ENCODE measurements around the gene ZYX. TPM values are rescaled to one million over a fixed set of nuclear protein-coding genes. Genes with fewer than 3 reads are reported as not detected.

ZYX gene
- total RNA-seq, 1 experiment from 2014 or later = 237 TPM

DNA sequence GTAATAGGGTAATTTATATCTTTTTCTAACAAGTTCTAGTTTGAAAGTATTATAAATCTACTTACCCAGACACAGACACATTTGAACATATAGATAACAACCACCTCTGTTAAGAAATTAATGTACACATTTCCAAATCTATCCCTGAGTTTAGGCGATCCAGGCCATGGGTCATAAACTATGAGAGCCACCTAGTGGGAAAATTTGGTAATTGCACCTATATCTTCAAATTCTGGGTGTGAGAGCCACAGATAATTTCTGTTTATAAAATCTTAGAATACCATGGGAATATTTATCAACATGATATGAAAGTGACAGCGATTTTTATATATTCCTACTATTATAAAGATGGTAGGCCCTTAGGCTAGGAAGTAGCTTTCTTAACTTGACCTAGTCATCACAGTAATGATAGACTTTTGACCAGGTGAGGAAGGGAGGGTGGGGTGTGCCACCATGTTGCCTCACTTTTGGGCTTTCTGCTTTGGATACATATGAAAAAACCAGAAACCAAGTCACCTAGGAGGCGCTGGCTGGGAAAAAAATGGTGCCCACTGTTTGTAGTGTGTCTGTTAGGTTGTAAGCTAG is 35.5 kb downstream of the ZYX start:
- Histone ChIP-seq H2BK12ac (ENCODE audit: insufficient read length, low read depth, low read length) (no peak overlapping the region), H3K79me1 (ENCODE audit: insufficient read depth, low read depth, low read length, poor library complexity, severe bottlenecking) (no peaks in the 10 kb centered on the region), H3K4ac (ENCODE audit: low read depth, low read length) (no peak overlapping the region), H4K5ac (ENCODE audit: insufficient read length, low read depth, low read length) (no peak overlapping the region), H2AK5ac (ENCODE audit: insufficient read length, low read length) (no peak overlapping the region), H2BK5ac (ENCODE audit: insufficient read length, low read length) (no peak overlapping the region), H4K91ac (ENCODE audit: insufficient read length, low read depth, low read length) (no peak overlapping the region), H3K14ac (ENCODE audit: insufficient read depth, low read length) (no peak overlapping the region), H3K79me2 (ENCODE audit: insufficient read depth, low read length) (no peaks in the 10 kb centered on the region), H3K18ac (ENCODE audit: insufficient read length, low read depth, low read length) (no peak overlapping the region), H3K23me2 (ENCODE audit: insufficient read length, low read depth, low read length, poor library complexity, severe bottlenecking) (no peaks in the 10 kb centered on the region), H3T11ph (ENCODE audit: low read length) (no peak overlapping the region), H3K4me2 (ENCODE audit: insufficient read depth, insufficient read length, low read length) (no peak overlapping the region), H3K27ac (ENCODE audit: insufficient read length, low read depth, low read length) (no peak overlapping the region), H4K8ac (replicated peaks; ENCODE audit: insufficient read length, low read depth, low read length) (no peak overlapping the region), H2BK120ac (ENCODE audit: low read depth, low read length, poor library complexity, severe bottlenecking) (no peak overlapping the region), H3K27me3 (ENCODE audit: insufficient read depth, low read length) (no peaks in the 10 kb centered on the region), H2AFZ (ENCODE audit: low read length) (no peak overlapping the region), H4K20me1 (ENCODE audit: control insufficient read depth, insufficient read depth, insufficient read length) (no peaks in the 10 kb centered on the region), H3K9me3 (ENCODE audit: control insufficient read depth, low read depth, low read length) (no peaks in the 10 kb centered on the region), H3K23ac (ENCODE audit: insufficient read length, low read depth, low read length) (no peak overlapping the region), H3K56ac (ENCODE audit: insufficient read length, low read depth, low read length) (no peak overlapping the region), H2BK15ac (ENCODE audit: low read depth, low read length) (no peak overlapping the region), H3K9ac (ENCODE audit: extremely low read depth, insufficient read length, low read length) (no peak overlapping the region), H2BK20ac (ENCODE audit: low read depth, low read length, poor library complexity, severe bottlenecking) (no peak overlapping the region), H3K4me1 (ENCODE audit: insufficient read depth, low read length) (peaks cover 14% of the 10 kb centered on the region)
- Mint-ChIP-seq H3K4me1 (peaks cover 47 to 51% of the 10 kb centered on the region in 2 experiments), H3K27me3 (ENCODE audit: low read depth) (no peaks in the 10 kb centered on the region; the same call in 1 of the 2 replicates), H3K4me3 (no peak overlapping the region), H3K27ac (no peak overlapping the region), H3K36me3 (ENCODE audit: insufficient read depth in 1 of 3, low read depth in 3 of 3) (peaks cover 10 to 21% (median 17%) of the 10 kb centered on the region in 3 experiments), H3K9me3 (peaks cover 5 to 20% of the 10 kb centered on the region in 2 experiments; a peak in 4 of 5 replicates)
- TF ChIP-seq CTCF (conservative IDR thresholded peaks at IDR 0.05) = peak; percentile 81
- DNase-seq = no peak
- WGBS (ENCODE audit: extremely low coverage, insufficient read length, low lambda C conversion rate) = no CpG with 5 or more reads among the region's 3 CpGs
